T-helper 1 cell (primary cell): ENCODE results near the gene KLHDC9.

Experiments
- DNase-seq, 5 donors: peaks; one replicate each; pipeline ENCODE4 v3.0.0-alpha.2; 2012 to 2020

Gene KLHDC9

DNA sequence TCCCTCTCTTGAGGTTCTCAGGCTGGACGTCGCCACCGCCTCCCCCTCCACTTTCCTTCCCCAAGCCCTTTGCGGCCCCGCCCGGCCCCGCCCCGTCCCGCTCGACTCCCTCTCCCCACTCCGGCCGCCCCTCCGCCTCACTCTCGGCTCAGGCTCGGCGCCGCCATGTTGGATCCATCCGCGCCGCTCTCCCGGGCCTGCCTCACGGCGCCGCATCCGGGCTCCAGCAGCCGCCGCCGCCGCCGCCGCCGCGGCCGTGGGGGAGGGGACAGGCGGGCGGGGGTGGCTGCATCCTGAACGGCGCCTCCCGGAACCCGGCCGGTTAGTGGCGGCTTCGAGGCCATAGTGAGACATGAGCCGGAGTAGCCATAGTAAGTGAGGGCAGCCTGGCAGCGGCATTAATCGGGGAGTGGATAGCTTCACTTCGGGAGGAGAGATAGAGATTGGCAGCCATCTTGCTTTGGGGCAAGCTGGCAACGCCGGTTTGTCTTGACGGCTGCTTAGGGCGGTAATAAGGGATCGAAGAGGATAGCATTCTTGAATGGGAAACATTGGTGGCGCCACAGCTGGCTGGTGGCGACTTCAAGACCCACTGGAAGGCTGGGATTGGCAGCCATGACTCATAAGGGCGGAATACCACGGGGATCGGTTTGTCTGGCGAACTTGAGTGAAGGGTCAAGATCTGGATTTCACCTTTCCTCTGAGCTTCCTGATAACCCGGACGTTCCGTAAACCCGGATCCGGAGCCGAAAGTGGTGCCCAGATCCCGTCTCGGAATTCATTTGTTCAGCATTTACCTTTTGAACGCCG is 34.5 kb downstream of the KLHDC9 start, which contains the start of gene DEDD:
Gene DEDD (minus strand): TSS at position 258 of the 810 bp plus-strand sequence. CDS start 8,205 bp downstream, outside the sequence.
- peak; percentile 83 to 96 (median 87) for DNase-seq

DNA sequence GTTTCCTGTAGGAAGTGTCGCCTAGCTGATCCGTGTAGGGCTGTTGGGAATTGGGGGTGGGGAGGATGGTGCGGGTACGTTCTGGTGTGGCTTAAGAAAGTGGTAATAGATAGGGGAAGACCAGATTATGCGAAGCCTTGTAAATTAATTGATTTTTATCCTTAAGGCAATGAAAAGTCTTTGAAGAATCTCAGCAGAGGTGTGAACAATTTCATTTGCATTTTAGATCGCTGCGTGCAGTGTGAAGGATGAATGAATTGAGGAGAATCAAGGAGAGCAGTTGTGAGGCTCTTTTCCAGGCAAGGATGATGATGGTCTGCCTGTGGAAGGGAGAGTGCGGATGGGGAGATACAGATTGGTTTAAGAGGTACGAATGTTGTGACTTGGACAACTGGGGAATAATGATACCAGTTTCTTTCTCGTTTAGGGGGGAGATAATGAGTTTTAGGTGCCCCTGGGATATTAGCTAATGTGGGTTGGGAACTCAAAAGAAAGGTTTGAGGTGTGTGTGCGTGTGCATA is 35.1 kb downstream of the KLHDC9 start:
- no peak for DNase-seq

- no peak for DNase-seq
These were observed 39.7 kb downstream of the KLHDC9 start for GRCh38 chr1:161137881-161138280.

DNA sequence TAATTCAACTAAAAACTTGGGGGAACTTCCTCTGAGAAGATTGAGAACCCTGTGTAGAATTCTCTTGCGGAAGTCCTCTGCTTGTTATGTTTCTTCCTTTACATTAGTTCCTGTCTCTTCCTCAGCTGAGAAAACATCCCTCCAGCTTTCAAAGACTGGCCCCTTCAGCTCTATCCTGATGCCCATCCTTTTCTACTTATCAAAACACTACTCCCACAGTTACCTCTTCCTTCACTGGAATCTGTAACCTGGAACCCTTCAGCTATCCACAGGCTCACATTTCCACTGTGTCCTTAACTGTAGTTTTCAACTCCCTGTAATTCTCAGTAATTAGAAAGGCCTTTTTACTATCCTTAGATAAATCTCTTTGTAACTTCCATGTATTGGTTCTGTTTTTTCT is 40.3 kb downstream of the KLHDC9 start:
- no peak for DNase-seq

DNA sequence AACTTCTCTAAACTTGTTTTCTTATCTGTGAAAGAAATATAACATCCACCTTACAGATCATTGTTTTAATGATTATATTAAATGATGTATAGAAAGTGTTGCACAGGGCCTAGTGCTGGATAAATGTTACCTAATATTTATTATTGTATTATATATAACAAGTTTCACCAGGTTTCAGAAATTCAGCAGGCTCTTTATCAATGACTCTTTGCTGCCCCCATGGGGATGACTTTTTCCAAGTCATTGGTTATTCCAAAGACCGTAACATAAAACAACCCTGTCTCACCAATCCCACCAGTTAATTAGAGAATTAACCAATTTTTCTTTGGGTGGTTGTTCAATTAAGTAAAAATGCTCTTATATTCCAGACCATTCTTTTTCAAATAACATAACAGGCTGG is 41.6 kb downstream of the KLHDC9 start:
- DNase-seq = peak in 3 of 5 donors; percentile 18 to 39 (median 27)

- no peak for DNase-seq
These were observed 42.7 kb downstream of the KLHDC9 start for GRCh38 chr1:161140755-161141400.

DNA sequence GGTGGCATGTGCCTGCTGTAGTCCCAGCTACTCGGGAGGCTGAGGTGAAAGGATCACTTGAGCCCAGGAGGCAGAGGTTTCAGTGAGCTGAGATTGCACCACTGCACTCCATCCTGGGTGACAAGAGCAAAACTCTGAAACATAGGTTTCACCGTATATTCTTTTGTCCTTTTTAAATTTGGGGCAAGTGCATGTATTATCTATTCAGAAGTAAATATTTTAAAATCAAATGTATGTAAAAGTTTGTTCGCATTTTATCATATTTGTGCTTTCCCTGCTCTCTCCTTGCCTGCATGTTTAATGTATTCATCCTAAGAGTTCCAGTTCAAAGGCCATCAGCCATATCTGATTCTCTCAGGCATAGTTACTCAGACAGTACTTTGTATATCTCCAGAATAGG is 47.7 kb downstream of the KLHDC9 start:
- no peak for DNase-seq
